ENCODE measurements around the gene CES1.
"Not testable (repeated sequence)": the region's sequence is repeated elsewhere in the genome, so short reads cannot be mapped to it uniquely, and the experiment has no call there.

CES1 gene

GRCh38 chr16:55790240-55790639 is 42.7 kb downstream of the CES1 start:
- not testable (repeated sequence) for DNase-seq

GRCh38 chr16:55782793-55783091 is 50.2 kb downstream of the CES1 start:
- not testable (repeated sequence) for DNase-seq

- not testable (repeated sequence) for DNase-seq
These were observed 50.7 kb downstream of the CES1 start for GRCh38 chr16:55782091-55782792.

GRCh38 chr16:55781456-55781855 is 51.4 kb downstream of the CES1 start:
- DNase-seq = not testable (repeated sequence)

GRCh38 chr16:55780095-55780407 is 52.8 kb downstream of the CES1 start:
- DNase-seq = not testable (repeated sequence)

- no peak for DNase-seq
These were observed 53.3 kb downstream of the CES1 start for GRCh38 chr16:55779402-55780094.

GRCh38 chr16:55778757-55779156 is 54.1 kb downstream of the CES1 start:
- DNase-seq = no peak

GRCh38 chr16:55775857-55776256 is 57.0 kb downstream of the CES1 start:
- DNase-seq = no peak

GRCh38 chr16:55773859-55774549 is 58.9 kb downstream of the CES1 start:
- DNase-seq = no peak

GRCh38 chr16:55765161-55765560 is 67.7 kb downstream of the CES1 start:
- no peak for DNase-seq

GRCh38 chr16:55760310-55761001 is 72.4 kb downstream of the CES1 start:
- no peak for DNase-seq

- not testable (repeated sequence) for DNase-seq
These were observed 73.0 kb downstream of the CES1 start for GRCh38 chr16:55759965-55760309.

- DNase-seq = not testable (repeated sequence)
These were observed 75.0 kb downstream of the CES1 start for GRCh38 chr16:55757595-55758527.

GRCh38 chr16:55756963-55757362 is 75.9 kb downstream of the CES1 start:
- no peak for DNase-seq

GRCh38 chr16:55754056-55754455 is 78.8 kb downstream of the CES1 start:
- DNase-seq = no peak

GRCh38 chr16:55753145-55753631 is 79.7 kb downstream of the CES1 start:
- DNase-seq = not testable (repeated sequence)

Measured in GOT3 (cell line).